IgD-negative memory B cell (primary cell): ENCODE data around the gene GALNT12. TPM values are rescaled to one million over a fixed set of nuclear protein-coding genes. Genes with fewer than 3 reads are reported as not detected.
A peak's percentile ranks its signal among the peaks of the same experiment; 100 is the strongest.

Experiments
- H3K27ac Mint-ChIP-seq, 3 donors: one replicate each; pipeline ENCODE4 v1.8.0; 2020 to 2022; ENCODE audit warnings: mild to moderate bottlenecking in 3 of 3, mixed read lengths in 3 of 3, moderate library complexity in 1 of 3
- H3K27me3 Mint-ChIP-seq: one replicate; pipeline ENCODE4 v1.8.0; 2021; ENCODE audit warnings: mixed read lengths
- H3K36me3 Mint-ChIP-seq: one replicate; pipeline ENCODE4 v1.8.0; 2020; ENCODE audit warnings: mild to moderate bottlenecking, mixed read lengths
- H3K4me1 Mint-ChIP-seq, 3 donors: one replicate each; pipeline ENCODE4 v1.8.0; 2020 to 2022; ENCODE audit warnings: mixed read lengths in 3 of 3, mild to moderate bottlenecking in 1 of 3
- H3K4me3 Mint-ChIP-seq, 4 donors: one replicate each; pipeline ENCODE4 v1.8.0; 2020 to 2022; ENCODE audit warnings: mild to moderate bottlenecking in 4 of 4, mixed read lengths in 4 of 4, moderate library complexity in 3 of 4
- H3K9me3 Mint-ChIP-seq, 3 donors: one replicate each; pipeline ENCODE4 v1.8.0; 2020 to 2021; ENCODE audit warnings: mixed read lengths in 3 of 3, mild to moderate bottlenecking in 1 of 3
- polyA plus RNA-seq: library from polyadenylated mRNA; unstranded; fragments of 300-500 nt; fragmentation: Illumina TruSeq; gene quantifications from one replicate; pipeline ENCODE4 v1.2.3, GENCODE V29; 2021

GALNT12 gene
- polyA plus RNA-seq, 1 donor from 2014 or later = 0.90 TPM

DNA sequence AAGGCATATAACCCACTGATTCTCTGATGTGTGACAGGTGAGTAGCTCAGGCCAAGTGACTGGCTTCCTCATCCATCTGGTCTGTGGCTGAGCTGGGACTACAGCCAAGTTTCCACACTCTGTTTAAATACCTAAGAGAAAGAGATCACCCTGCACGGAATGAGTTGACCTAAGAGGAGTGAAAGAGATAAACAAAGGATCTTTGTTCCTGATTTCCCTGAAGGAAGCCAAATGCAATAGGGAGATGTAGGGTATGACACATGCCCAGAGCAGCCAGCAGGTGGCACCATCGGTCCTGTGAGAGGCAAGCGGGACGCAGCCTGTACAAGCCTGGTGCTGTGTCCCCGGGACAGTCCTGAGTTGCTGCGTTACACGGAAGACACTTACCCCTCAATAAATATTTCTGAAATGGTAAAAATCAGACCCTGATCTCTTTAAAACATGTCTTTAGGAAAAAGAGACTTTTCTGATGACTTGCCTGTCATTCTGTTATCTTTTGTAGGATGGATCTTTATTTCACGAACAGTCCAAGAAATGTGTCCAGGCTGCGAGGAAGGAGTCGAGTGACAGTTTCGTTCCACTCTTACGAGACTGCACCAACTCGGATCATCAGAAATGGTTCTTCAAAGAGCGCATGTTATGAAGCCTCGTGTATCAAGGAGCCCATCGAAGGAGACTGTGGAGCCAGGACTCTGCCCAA is 41.1 kb downstream of the GALNT12 start:
- Mint-ChIP-seq H3K27me3 (peaks cover 2% of the 10 kb centered on the region), H3K4me3 (no peak overlapping the region), H3K4me1 (peaks cover 0 to 2% (median 0%) of the 10 kb centered on the region in 3 donors), H3K27ac (peak overlapping the region in 2 of 3 donors; percentile 1 to 36), H3K9me3 (no peaks in the 10 kb centered on the region), H3K36me3 (peaks cover 7% of the 10 kb centered on the region)

DNA sequence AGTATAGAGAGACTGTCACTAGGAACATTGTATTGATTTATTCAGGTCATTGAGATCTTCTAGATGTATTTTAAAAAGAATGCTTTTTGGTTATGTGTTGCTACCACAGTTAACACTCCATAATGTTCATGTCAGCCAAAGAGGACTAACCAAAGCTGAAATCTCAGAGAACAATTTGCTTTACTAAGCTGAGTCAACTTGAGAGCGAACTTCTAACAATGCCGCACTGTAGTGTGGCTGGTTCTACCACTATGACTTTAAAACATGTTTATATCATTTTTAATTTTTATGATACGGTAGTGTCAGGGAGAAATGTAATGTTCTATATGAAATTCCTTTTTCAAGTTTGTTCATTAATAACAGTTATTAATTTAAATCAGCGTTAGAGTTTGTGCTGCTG is 42.1 kb downstream of the GALNT12 start:
- no peaks in the 10 kb centered on the region for H3K9me3 Mint-ChIP-seq

DNA sequence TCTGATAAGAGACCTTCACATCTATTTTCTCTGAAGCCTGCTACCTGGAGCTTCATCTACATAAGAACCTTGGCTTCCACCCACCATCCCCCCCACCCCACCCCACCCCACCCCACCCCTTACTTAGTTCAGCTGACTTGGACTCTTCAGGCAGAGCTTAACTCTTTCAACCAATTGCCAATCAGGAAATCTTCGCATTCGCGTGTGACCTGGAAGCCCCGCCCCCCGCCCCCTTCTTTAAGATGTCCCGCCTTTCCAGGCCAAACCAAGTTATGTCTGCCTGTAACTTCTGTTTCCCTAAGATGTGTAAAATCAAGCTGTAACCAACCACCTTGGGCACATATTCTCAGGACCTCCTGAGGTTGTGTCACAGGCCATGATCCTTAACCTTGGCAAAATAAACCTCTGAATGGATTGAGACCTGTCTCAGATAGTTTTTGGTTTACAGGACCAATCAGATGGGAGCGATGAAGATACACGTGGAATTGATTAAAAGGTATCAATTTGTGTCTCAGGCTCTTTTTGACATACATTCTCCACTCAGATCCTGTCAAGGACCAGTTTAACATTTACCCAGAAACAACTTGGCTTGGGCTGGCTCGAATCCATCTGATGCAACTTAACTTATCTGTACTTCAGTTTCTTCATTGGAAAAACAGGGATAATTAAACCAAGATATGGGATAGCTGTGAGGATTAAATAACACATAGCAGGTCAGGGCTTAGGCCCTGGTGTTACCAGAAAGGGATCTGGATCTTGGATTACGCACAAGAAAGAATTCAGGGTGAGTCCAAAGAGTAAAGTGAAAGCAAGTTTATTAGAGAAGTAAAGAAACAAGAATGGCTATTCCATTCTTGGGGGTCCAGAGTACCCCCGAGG is 43.6 kb downstream of the GALNT12 start:
- H3K4me3 Mint-ChIP-seq = no peak overlapping the region
- peaks cover 5% of the 10 kb centered on the region for H3K27me3 Mint-ChIP-seq
- H3K4me1 Mint-ChIP-seq = peaks cover 0 to 2% (median 0%) of the 10 kb centered on the region in 3 donors
- H3K27ac Mint-ChIP-seq = no peak overlapping the region
- H3K36me3 Mint-ChIP-seq = peaks cover 6% of the 10 kb centered on the region
- peaks cover 2 to 7% (median 5%) of the 10 kb centered on the region in 3 donors for H3K9me3 Mint-ChIP-seq

More for the DNA sequence above, 42.1 kb downstream of the GALNT12 start:
- peaks cover 2% of the 10 kb centered on the region for H3K27me3 Mint-ChIP-seq
- no peak overlapping the region for H3K4me3 Mint-ChIP-seq
- H3K27ac Mint-ChIP-seq = no peak overlapping the region
- H3K4me1 Mint-ChIP-seq = peaks cover 0 to 2% (median 0%) of the 10 kb centered on the region in 3 donors
- H3K36me3 Mint-ChIP-seq = peaks cover 5% of the 10 kb centered on the region

DNA sequence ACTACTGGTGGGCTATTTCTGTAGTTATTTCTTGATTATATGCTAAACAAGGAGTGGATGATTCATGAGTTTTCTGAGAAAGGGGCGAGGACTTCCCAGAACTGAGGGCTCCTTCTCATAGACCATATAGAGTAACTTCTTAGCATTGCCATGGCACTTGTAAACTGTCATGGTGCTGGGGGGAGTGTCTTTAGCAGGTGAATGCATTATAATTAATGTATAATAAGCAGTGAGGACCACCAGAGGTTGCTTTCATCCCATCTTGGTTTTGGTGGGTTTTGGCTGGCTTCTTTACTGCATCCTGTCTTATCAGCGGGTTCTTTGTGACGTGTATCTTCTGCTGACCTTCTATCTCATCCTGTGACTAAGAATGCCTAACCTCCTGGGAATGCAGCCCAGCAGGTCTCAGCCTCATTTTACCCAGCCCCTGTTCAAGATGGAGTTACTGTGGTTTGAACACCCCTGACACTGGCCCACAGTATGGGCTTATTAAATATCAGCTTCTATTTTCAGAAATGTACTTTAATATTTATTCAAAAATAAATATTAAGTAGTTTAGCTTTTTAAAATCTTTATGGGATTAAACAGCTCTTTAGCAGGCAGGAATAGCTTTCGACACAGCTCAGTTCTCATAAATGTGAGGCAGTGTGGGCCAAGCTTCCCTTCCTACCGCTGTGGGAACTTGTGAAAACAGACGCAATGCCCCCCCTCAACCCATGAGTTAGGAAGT is 44.4 kb downstream of the GALNT12 start:
- Mint-ChIP-seq H3K36me3 (peaks cover 6% of the 10 kb centered on the region), H3K4me1 (peaks cover 0 to 2% (median 0%) of the 10 kb centered on the region in 3 donors), H3K27me3 (peaks cover 7% of the 10 kb centered on the region), H3K27ac (no peak overlapping the region), H3K4me3 (no peak overlapping the region), H3K9me3 (peaks cover 2 to 8% (median 5%) of the 10 kb centered on the region in 3 donors)

DNA sequence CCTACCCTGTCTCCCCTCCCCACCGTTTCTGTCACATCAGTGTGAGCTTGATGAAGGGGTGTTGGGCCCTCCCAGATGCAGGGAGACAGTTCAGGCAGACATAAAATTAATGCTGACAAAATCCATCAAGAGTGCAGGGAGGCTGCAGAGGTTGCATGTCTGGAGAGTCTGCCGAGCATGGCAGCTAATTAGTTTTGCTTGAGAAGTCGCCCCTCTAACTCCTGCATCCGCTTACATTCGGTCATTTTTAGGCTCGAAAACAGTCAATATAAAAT is 44.9 kb downstream of the GALNT12 start:
- no peak overlapping the region for H3K4me3 Mint-ChIP-seq
- no peak overlapping the region for H3K27ac Mint-ChIP-seq
- H3K9me3 Mint-ChIP-seq = peaks cover 5 to 8% (median 5%) of the 10 kb centered on the region in 3 donors
- peaks cover 7% of the 10 kb centered on the region for H3K27me3 Mint-ChIP-seq
- peaks cover 0 to 2% (median 0%) of the 10 kb centered on the region in 3 donors for H3K4me1 Mint-ChIP-seq
- H3K36me3 Mint-ChIP-seq = peaks cover 6% of the 10 kb centered on the region

DNA sequence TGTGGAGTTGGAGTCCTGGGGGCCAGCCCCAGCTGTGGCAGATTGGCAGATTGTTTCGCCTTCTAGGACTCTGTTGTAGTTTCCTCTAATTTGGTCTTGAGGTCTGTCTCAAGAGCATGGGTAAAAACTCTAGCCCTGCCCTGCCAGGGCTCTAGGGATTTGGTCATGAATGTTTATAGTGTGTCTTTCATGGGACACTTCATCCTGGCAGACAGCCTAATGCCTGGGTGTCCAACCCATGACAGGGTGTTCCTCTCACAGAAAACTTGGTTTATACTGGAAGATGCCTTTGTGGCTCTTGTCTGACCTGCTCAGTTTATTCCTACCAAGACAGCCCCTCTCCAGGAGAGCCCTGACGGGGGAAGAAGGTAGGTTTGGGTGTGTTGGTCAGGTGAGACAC is 45.5 kb downstream of the GALNT12 start:
- Mint-ChIP-seq H3K4me1 (peaks cover 0 to 2% (median 0%) of the 10 kb centered on the region in 3 donors), H3K9me3 (peaks cover 5 to 8% (median 6%) of the 10 kb centered on the region in 3 donors), H3K27me3 (peaks cover 9% of the 10 kb centered on the region), H3K27ac (no peak overlapping the region), H3K4me3 (no peak overlapping the region), H3K36me3 (peaks cover 6% of the 10 kb centered on the region)

DNA sequence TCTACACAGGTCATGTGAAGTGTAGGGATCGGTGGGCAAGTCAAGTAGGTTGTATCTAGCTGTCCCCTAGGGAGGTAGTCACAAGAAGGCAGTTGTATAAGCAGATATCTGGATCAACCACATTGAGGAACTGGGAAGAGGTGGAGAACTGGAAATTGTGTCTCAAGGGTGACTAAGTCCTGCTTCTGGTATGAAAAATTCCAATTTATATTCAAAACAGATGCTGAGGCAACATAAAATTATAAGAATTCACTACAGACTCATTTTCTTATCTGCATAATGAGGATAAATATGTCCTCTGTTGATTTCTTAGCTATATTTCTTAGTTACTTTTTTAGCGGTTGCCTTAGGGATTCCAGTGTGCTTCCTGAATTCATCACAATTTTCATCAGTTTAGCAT is 46.8 kb downstream of the GALNT12 start:
- peaks cover 15% of the 10 kb centered on the region for H3K27me3 Mint-ChIP-seq
- peaks cover 6% of the 10 kb centered on the region for H3K36me3 Mint-ChIP-seq
- peaks cover 5 to 8% (median 6%) of the 10 kb centered on the region in 3 donors for H3K9me3 Mint-ChIP-seq
- H3K27ac Mint-ChIP-seq = no peak overlapping the region
- no peak overlapping the region for H3K4me3 Mint-ChIP-seq
- H3K4me1 Mint-ChIP-seq = no peaks in the 10 kb centered on the region

DNA sequence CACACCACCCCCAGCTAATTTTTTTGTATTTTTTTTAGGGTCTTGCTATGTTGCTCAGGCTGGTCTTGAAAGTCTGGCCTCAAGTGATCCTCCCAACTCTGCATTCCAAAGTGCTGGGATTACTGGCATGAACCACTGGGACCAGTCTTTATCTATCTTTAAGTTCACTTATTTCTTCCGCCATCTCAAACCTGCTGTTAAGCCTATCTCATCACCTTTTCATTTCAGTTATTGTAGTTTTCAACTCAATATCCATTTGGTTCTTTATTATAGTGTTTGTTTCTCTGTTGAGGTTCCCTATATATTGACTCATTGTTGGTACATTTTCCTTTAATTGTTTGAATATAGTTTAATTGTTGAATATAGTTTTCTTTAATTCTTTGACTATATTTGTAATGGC is 48.1 kb downstream of the GALNT12 start:
- Mint-ChIP-seq H3K36me3 (peaks cover 6% of the 10 kb centered on the region), H3K9me3 (peaks cover 5 to 8% (median 6%) of the 10 kb centered on the region in 3 donors), H3K4me1 (no peaks in the 10 kb centered on the region), H3K27me3 (peaks cover 21% of the 10 kb centered on the region), H3K4me3 (no peak overlapping the region), H3K27ac (no peak overlapping the region)

DNA sequence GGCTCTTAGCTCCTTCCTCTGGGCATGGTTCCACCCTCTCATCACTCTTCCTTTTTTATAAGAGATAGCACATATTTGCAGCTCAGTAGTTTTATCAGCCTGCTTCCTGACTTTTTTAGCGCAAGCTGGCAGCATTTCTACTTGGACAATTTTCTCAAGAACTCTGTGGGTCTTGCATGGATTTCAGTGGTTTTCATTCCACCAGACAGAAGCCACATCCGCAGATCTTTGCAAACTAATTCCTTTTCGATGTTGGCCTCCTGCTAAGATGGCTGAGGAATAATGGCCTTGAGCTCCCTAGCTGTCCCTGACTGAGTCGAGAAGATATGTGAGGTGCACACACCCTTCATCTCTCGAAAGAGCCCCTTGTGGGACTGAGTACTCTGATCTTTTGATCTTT is 49.5 kb downstream of the GALNT12 start:
- Mint-ChIP-seq H3K4me3 (no peak overlapping the region), H3K36me3 (peaks cover 5% of the 10 kb centered on the region), H3K4me1 (no peaks in the 10 kb centered on the region), H3K9me3 (peaks cover 5 to 8% (median 6%) of the 10 kb centered on the region in 3 donors), H3K27ac (no peak overlapping the region), H3K27me3 (peaks cover 23% of the 10 kb centered on the region)

DNA sequence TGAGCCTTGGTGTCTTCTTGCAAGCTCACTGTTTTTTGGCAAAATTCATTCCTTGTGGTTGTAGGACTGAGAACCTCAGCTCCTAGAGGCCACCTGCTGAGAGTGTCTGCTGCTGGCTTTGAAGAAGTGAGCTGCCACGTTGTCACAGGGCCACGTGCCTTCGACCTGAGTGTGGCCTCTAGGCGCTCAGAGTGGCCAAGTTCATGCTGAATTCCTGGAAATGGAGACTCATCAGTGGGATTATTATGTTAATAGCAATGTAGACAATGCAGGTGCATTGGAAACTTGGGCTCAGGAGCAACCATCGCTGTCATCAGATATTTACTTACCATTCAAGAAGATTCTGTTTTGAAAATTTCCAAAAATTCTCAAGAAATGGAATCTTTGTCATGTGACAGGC is 52.5 kb downstream of the GALNT12 start:
- H3K9me3 Mint-ChIP-seq = peaks cover 5 to 6% (median 5%) of the 10 kb centered on the region in 3 donors
- H3K4me1 Mint-ChIP-seq = no peaks in the 10 kb centered on the region
- peaks cover 27% of the 10 kb centered on the region for H3K27me3 Mint-ChIP-seq
- no peak overlapping the region for H3K4me3 Mint-ChIP-seq
- peaks cover 3% of the 10 kb centered on the region for H3K36me3 Mint-ChIP-seq
- H3K27ac Mint-ChIP-seq = no peak overlapping the region

DNA sequence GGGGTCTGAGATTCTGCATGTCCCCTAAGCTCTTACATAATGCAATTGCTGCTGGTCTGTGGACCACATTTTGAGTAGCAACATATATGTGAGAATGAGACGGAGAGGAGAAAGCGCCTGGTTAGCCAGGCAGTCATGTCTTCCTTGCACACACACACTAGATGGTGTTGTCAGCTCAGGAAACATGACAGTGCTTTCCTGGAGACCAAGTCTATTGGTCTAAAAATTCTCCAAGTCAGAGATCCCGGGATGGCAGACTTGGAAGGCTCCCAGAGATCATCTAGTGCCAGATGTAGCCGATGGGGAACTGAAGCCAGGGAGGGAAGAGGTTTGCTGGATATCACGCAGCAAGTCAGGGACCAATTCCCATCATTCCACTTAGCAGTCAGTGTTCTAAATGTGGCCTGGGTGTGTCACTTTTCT is 53.4 kb downstream of the GALNT12 start:
- H3K9me3 Mint-ChIP-seq = peaks cover 3 to 4% (median 3%) of the 10 kb centered on the region in 3 donors
- peaks cover 2% of the 10 kb centered on the region for H3K36me3 Mint-ChIP-seq
- no peaks in the 10 kb centered on the region for H3K4me1 Mint-ChIP-seq
- H3K27me3 Mint-ChIP-seq = peaks cover 30% of the 10 kb centered on the region
- H3K27ac Mint-ChIP-seq = no peak overlapping the region
- no peak overlapping the region for H3K4me3 Mint-ChIP-seq

DNA sequence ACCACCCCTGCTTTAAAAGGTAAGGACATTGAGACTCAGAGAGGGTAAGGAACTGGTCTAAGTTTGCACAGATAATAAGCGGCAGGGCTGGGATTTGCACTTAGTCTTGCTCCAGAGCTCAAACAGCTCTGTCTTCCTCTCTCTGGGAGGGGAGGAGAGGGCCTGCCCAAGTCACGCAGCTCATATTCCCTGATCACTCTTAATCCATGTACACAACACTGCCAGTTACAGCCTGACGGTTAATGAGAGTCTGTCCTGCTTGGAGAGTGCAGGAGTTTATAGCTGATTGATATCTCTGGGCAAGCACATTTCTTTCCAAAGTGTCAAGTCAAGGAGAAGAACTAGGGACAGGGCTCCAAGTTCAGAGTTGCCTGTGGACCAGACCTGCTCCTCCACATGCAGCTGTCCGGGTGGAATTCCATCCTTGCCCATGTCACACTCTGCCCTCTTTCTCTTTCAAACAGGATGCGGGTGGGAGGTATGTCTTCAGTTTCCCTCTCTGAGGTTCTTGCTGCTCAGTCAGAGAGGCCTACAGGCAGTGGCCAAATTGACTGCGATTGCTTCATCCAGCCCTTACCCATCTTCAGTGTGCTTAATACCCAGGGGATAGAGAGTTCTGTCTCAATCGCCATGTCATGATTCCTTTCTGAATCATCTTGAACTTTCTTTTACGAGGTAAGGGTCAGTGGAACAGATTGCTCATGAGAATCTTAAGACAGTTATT is 54.5 kb downstream of the GALNT12 start:
- H3K4me1 Mint-ChIP-seq = no peaks in the 10 kb centered on the region
- H3K36me3 Mint-ChIP-seq = no peaks in the 10 kb centered on the region
- H3K9me3 Mint-ChIP-seq = peaks cover 0 to 4% (median 0%) of the 10 kb centered on the region in 3 donors
- no peak overlapping the region for H3K4me3 Mint-ChIP-seq
- peaks cover 34% of the 10 kb centered on the region for H3K27me3 Mint-ChIP-seq
- no peak overlapping the region for H3K27ac Mint-ChIP-seq

DNA sequence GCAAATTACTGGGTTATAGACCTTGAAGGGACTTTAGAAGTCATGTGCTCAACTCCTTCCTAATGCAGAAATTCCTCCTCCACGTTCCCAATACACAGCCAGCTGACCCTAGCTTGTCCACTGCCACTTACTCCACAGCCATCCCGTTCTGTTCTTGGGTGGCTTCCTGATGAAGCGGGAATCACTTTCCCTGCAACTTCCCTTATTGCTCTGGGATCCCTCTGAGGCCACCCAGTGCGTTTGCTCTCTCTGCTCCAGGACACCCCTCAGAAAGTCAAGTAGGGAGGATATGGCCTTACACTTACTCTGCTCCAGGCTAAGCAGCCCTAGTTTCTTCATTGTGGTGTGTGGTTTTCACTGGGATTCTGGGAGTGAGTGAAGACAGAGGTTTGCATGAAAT is 55.5 kb downstream of the GALNT12 start:
- H3K9me3 Mint-ChIP-seq = no peaks in the 10 kb centered on the region
- H3K27ac Mint-ChIP-seq = no peak overlapping the region
- H3K4me3 Mint-ChIP-seq = no peak overlapping the region
- H3K4me1 Mint-ChIP-seq = no peaks in the 10 kb centered on the region
- H3K27me3 Mint-ChIP-seq = peaks cover 35% of the 10 kb centered on the region
- H3K36me3 Mint-ChIP-seq = no peaks in the 10 kb centered on the region

DNA sequence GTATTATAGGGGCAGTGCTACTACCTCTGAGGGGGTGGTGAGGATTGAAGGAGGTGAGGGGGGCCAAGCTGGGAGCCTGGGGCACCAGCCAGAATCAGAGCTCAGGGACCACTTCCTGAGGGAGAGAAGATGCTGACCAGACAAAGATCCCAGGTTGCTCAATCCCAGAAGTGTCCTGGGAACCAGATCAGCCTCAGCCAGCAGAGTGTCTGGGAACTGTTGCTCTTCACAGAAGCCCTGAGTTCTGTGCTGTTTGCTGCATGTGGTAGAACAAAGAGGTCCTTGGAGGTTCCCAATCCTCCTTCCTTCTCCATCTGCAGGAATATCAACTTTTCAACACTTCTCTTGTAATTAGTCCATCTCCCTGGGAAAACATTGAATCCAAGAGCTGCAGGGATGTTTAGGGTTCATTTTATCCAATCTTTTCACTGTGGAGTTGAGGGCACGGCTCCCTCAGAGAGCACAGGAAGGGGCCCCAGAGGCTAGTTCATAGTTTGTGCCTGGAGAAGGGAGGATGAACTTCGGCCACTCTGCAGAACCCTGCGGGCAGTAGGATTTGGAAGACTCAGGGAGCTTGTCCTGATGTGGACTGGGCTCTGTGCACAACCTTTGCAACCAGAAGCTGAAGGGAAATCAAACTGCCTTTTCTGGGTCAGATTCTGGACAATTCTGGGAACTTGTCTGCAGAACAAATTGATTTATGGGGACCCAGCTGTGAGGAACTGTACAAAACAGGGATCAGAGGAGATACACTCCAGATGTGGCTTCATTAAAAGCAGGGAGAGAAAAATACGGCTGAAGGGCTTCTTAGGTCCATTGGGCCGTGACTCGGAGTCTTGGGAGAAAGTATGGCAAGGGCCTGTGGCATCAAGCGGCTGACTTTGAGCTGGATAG is 57.1 kb downstream of the GALNT12 start:
- Mint-ChIP-seq H3K27ac (no peak overlapping the region), H3K27me3 (peaks cover 28% of the 10 kb centered on the region), H3K4me1 (no peaks in the 10 kb centered on the region), H3K36me3 (no peaks in the 10 kb centered on the region), H3K4me3 (no peak overlapping the region), H3K9me3 (no peaks in the 10 kb centered on the region)
